GM18505 (cell line): ENCODE data around the gene FGGY.

Source experiments
- ATAC-seq: cut with Tn5 transposase; IDR thresholded peaks from one replicate; pipeline ENCODE4 v1.9.1; 2021; ENCODE audit not compliant: unreplicated experiment
- POLR2A ChIP-seq: IDR thresholded peaks from 4 replicates; pipeline ENCODE4 v1.6.1; 2011; ENCODE audit warnings: borderline replicate concordance; ENCODE audit not compliant: insufficient read depth, insufficient read length; ENCODE audit errors: extremely low read depth

Gene FGGY

GRCh38 chr1:59415881-59416280 is 119.0 kb downstream of the FGGY start:
- no peak for ATAC-seq

GRCh38 chr1:59417406-59417805 is 120.5 kb downstream of the FGGY start:
- no peak for ATAC-seq
- no peak for TF ChIP-seq POLR2A

More at GRCh38 chr1:59415881-59416280, 119.0 kb downstream of the FGGY start:
- no peak for TF ChIP-seq POLR2A

- no peak for TF ChIP-seq POLR2A
These were observed 121.7 kb downstream of the FGGY start for GRCh38 chr1:59418363-59419144.

GRCh38 chr1:59419361-59420140 is 122.7 kb downstream of the FGGY start:
- TF ChIP-seq POLR2A: no peak
- no peak for ATAC-seq

More at GRCh38 chr1:59418363-59419144, 121.7 kb downstream of the FGGY start:
- no peak for ATAC-seq

DNA sequence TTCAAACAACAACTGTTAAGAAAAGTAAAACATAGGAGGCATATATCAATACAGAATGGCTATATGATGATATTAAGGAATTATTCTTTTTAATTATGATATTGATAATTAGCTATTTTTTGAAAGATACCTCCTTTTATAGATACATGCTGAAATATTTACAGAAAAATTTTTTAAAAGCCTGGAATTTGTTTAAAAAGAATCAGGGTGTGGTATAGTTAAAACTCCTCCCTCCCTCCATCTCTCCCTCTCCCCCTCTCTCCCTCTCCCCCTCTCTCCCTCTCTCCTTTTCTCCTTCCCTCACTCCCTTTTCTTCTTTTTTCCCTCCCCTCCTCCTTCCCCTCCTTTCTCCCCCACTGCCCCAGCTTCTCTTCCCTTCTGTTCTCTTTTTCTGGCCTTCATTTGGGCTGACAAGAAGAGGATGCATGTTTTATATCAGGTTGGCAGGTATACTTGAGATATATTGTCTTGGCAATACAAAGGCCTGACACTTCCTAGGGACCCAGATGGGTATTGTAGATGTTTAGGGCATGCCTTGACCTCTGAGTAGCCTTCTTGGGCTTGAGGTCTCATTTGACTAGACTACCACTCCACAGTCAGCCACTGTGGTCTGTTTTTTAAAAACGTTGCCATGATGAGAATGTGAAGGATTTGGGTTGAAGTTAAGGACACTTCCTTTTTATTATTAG is 124.5 kb downstream of the FGGY start:
- no peak for TF ChIP-seq POLR2A
- no peak for ATAC-seq

DNA sequence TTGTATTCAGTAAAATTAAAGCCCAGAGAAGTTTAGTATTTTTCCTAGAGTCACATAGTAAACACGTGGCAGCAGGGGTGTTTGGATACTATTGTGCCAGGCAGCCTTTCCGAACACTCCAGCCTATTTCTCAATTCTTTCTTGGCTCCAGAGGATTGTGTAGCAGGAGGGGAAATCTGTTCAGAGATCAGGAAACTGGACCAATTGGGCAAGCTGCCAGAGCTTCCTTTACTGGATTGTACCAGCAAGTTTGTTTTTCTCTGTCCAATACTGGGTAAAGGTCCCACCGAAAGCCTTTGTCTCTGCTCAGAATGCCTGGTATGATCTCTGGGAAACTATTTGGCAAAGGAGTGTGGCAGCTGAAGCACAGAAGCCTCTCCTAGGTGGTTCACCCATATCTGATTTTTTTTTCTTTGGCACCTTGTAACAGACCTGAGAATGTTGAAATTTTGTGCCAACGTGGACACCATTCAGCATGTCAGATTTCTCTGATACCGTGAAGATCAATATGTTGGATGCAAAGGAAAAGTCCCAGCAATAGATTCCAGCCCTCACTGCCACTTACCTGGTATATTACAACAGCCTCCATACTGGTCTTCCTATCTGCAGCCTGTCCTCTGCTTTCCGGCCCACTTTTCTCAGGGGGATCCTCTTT is 126.2 kb downstream of the FGGY start:
- TF ChIP-seq POLR2A: no peak
- ATAC-seq: no peak

- no peak for ATAC-seq
- no peak for TF ChIP-seq POLR2A
These were observed 130.3 kb downstream of the FGGY start for GRCh38 chr1:59427155-59427554.

DNA sequence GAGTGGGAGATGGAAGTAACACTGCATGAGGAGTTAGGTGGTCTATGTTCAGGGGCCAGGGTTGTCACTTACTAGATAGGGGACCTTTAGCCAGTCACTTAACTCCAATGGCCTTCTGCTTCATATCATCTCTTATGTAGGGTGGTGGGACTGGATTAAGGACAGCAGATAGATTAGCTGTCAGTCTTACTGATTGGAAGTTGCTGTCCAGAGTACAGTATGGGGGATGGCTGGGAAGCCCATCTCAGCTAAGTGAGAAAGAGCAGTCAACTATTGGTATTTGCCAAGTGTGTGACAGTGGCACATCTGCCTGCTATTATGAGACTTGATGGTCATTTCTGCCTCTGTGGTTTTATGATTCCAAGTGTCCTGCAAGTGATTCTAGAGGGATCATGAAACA is 130.9 kb downstream of the FGGY start:
- ATAC-seq: no peak
- TF ChIP-seq POLR2A: no peak

GRCh38 chr1:59428828-59429227 is 131.9 kb downstream of the FGGY start:
- no peak for TF ChIP-seq POLR2A

DNA sequence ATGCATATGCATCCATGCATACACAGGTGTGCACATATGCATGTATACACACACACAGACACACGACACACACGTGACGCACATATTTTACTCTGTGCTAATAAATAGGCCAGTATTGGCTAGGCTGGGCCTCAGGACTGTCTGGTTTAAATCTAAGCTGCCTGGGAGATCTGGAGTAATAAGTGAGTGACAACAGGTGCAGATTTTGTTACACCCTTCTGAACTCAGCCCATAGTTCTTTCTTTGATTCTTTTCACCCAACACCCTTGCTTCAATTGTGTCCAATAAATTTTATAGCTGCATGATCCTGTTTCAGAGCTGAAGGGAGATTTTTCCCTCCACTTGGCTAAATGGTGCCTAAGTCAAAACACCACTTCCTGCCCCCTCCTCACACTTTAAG is 132.8 kb downstream of the FGGY start:
- no peak for TF ChIP-seq POLR2A
- ATAC-seq: no peak

More at GRCh38 chr1:59428828-59429227, 131.9 kb downstream of the FGGY start:
- no peak for ATAC-seq

DNA sequence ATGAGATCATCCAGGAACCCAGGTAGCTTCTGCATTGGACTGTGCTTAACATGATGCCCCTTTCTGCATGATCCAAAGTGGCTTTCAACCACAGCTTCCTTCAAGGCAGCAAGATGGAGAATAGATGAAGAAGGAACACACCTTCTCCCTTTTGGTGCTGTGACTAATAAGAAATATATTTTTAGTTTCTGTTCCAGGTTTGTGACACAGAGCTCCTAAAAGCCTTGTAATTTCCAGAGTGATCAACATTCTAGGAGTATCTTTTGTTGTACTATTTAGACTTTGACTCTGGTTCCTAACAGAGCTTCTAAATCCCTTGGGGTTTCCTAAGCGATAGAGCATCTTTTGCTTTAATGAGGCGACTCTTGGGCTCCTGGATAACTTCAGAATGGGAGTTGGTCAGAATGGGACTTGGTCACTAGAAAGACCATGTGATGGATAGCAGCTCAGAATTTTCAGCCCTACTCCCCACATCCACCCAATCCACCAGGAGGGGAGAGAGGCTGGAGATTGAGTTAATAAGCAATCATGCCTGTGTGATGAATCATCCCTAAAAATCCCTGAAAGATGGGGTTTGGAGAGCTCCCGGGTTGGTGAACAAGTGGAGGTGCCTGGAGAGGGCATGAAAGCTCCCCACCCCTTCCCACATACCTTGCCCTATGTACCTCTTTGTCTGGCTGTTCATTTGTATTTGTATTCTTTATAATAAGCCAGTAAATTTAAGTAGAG is 134.8 kb downstream of the FGGY start:
- no peak for ATAC-seq
- TF ChIP-seq POLR2A: no peak

GRCh38 chr1:59432531-59433439 is 135.9 kb downstream of the FGGY start:
- TF ChIP-seq POLR2A: no peak
- peak; percentile 90 for ATAC-seq

- TF ChIP-seq POLR2A: no peak
- ATAC-seq: no peak
These were observed 136.5 kb downstream of the FGGY start for GRCh38 chr1:59433440-59433813.
